HG02610 (cell line): ENCODE results near the gene ST6GAL2.

Experiments
- ATAC-seq: cut with Tn5 transposase; IDR thresholded peaks from one replicate; pipeline ENCODE4 v1.9.1; 2021; ENCODE audit warnings: mild to moderate bottlenecking, moderate library complexity; ENCODE audit not compliant: unreplicated experiment

The ST6GAL2 gene

GRCh38 chr2:106831241-106831640 is 54.7 kb downstream of the ST6GAL2 start:
- no peak for ATAC-seq

- ATAC-seq: no peak
These were observed 55.8 kb downstream of the ST6GAL2 start for GRCh38 chr2:106830191-106830590.

GRCh38 chr2:106828119-106828518 is 57.8 kb downstream of the ST6GAL2 start:
- no peak for ATAC-seq

GRCh38 chr2:106827158-106827557 is 58.8 kb downstream of the ST6GAL2 start:
- ATAC-seq: no peak

GRCh38 chr2:106825161-106825560 is 60.8 kb downstream of the ST6GAL2 start:
- no peak for ATAC-seq

GRCh38 chr2:106816974-106817373 is 69.0 kb downstream of the ST6GAL2 start:
- no peak for ATAC-seq

- no peak for ATAC-seq
These were observed 73.1 kb downstream of the ST6GAL2 start for GRCh38 chr2:106812841-106813240.

GRCh38 chr2:106812383-106812782 is 73.6 kb downstream of the ST6GAL2 start:
- no peak for ATAC-seq

GRCh38 chr2:106805716-106806115 is 80.3 kb downstream of the ST6GAL2 start:
- no peak for ATAC-seq

GRCh38 chr2:106804161-106804560 is 81.8 kb downstream of the ST6GAL2 start:
- no peak for ATAC-seq

GRCh38 chr2:106800976-106801655 is 84.9 kb downstream of the ST6GAL2 start:
- ATAC-seq: no peak

- ATAC-seq: no peak
These were observed 85.8 kb downstream of the ST6GAL2 start for GRCh38 chr2:106800180-106800579.

- ATAC-seq: no peak
These were observed 87.0 kb downstream of the ST6GAL2 start for GRCh38 chr2:106798826-106799552.

- ATAC-seq: no peak
These were observed 88.5 kb downstream of the ST6GAL2 start for GRCh38 chr2:106797494-106797893.

GRCh38 chr2:106792671-106793070 is 93.3 kb downstream of the ST6GAL2 start:
- no peak for ATAC-seq

GRCh38 chr2:106789185-106789584 is 96.8 kb downstream of the ST6GAL2 start:
- ATAC-seq: no peak

- ATAC-seq: no peak
These were observed 103.3 kb downstream of the ST6GAL2 start for GRCh38 chr2:106782681-106783080.

GRCh38 chr2:106781196-106781595 is 104.8 kb downstream of the ST6GAL2 start:
- no peak for ATAC-seq

- no peak for ATAC-seq
These were observed 114.2 kb downstream of the ST6GAL2 start for GRCh38 chr2:106771811-106772210.

GRCh38 chr2:106770986-106771385 is 115.0 kb downstream of the ST6GAL2 start:
- no peak for ATAC-seq

GRCh38 chr2:106764614-106765013 is 121.4 kb downstream of the ST6GAL2 start:
- ATAC-seq: no peak

- ATAC-seq: no peak
These were observed 126.0 kb downstream of the ST6GAL2 start for GRCh38 chr2:106759966-106760365.
